A549 treated with ZK216348 at 1 μM for 4 hours (cell line): Measurements from ENCODE around the gene MC3R. TPM values are rescaled to one million over a fixed set of nuclear protein-coding genes. Genes with fewer than 3 reads are reported as not detected.

Experiments used
- total RNA-seq: library from RNA; stranded (reverse); fragments of 200-300 nt; extraction: Qiagen RNA extraction; gene quantifications from 5 replicates; pipeline ENCODE4 v1.2.3, GENCODE V29; 2022; ENCODE audit warnings: low read depth

MC3R gene
- not detected in 5 replicates for total RNA-seq

GRCh38 chr20:56247954-56248782 is at the start of gene MC3R:
Gene MC3R (plus strand): TSS chr20:56248732. CDS start chr20:56248844, 112 bp downstream.

Other genes starting within 250 kb of the MC3R start
- not detected in 5 replicates for gene CBLN4, start 243.2 kb upstream of the MC3R start, total RNA-seq
- 8.5 to 12.8 TPM (median 12.5 TPM) in 5 replicates for gene FAM210B, start 110.2 kb downstream of the MC3R start, total RNA-seq
- 98.8 to 110 TPM (median 107 TPM) in 5 replicates for gene AURKA, start 143.5 kb downstream of the MC3R start, total RNA-seq
- 34.3 to 38.9 TPM (median 37.7 TPM) in 5 replicates for gene CSTF1, start 143.9 kb downstream of the MC3R start, total RNA-seq
- 0.08 to 0.09 TPM in 2 of 5 replicates, not detected in the others for gene CASS4, start 163.5 kb downstream of the MC3R start, total RNA-seq
- gene RTF2, start 219.9 kb downstream of the MC3R start, total RNA-seq = 87.2 to 89.6 TPM (median 88.4 TPM) in 5 replicates